ENCODE results near the gene CHSY1. TPM values are rescaled to one million over a fixed set of nuclear protein-coding genes. Genes with fewer than 3 reads are reported as not detected.

The CHSY1 gene
- polyA plus RNA-seq, 3 donors: 2.7 to 19.0 (median 3.0) TPM

- DNase-seq: no peak
- Histone ChIP-seq H4K20me1 (ENCODE audit: insufficient read depth, low read length) (peaks cover 5% of the 10 kb centered on the region), H3K9me3 (replicated peaks in 1 of 2; ENCODE audit: control insufficient read depth in 1 of 2, insufficient read depth in 1 of 2, low read length in 2 of 2) (no peaks in the 10 kb centered on the region), H3K27me3 (ENCODE audit: control insufficient read depth in 2 of 2, insufficient read depth in 2 of 2, low read length in 2 of 2) (no peaks in the 10 kb centered on the region), H3K79me2 (ENCODE audit: insufficient read depth, low read length) (peaks cover 22% of the 10 kb centered on the region), H3K27ac (ENCODE audit: low read depth in 1 of 2, low read length in 2 of 2) (no peak overlapping the region), H3K9ac (ENCODE audit: insufficient read depth, low read length, poor library complexity, severe bottlenecking) (no peak overlapping the region), H3K4me3 (replicated peaks in 1 of 3; ENCODE audit: low read depth in 2 of 3, low read length in 3 of 3) (no peak overlapping the region), H3K36me3 (replicated peaks in 1 of 2; ENCODE audit: control insufficient read depth in 1 of 2, insufficient read depth in 2 of 2, low read length in 2 of 2) (peaks cover 56 to 65% of the 10 kb centered on the region in 2 donors), H2AFZ (ENCODE audit: insufficient read depth, low read depth, low read length, poor library complexity, severe bottlenecking) (no peak overlapping the region), H3K4me2 (replicated peaks; ENCODE audit: extremely low read depth, low read length, poor library complexity, severe bottlenecking) (no peak overlapping the region), H3K4me1 (ENCODE audit: control insufficient read depth in 1 of 2, insufficient read depth in 2 of 2, low read length in 2 of 2) (peaks cover 17 to 20% of the 10 kb centered on the region in 2 donors)
- intact Hi-C loops (cut with micrococcal nuclease): loop anchor here (5.0 to 10.0 kb wide), 3 partner anchors 377 to 1540 kb away; partner anchors contain the start of genes ASB7 (in 1 of the 2), LINS1 (in 1 of the 2), LYSMD4 (in 1 of the 2) and TM2D3 (in 1 of the 2)
- 100% methylated on average over 1 of the region's 5 CpGs for WGBS (ENCODE audit: insufficient coverage)
- Mint-ChIP-seq H3K27me3 (ENCODE audit: low read depth in 3 of 3) (peaks cover 0 to 5% (median 0%) of the 10 kb centered on the region in 3 donors), H3K36me3 (peaks cover 56 to 68% of the 10 kb centered on the region in 2 donors), H3K4me3 (no peak overlapping the region), H3K4me1 (peaks cover 20% of the 10 kb centered on the region), H3K9me3 (peaks cover 0 to 2% (median 0%) of the 10 kb centered on the region in 7 donors), H3K27ac (no peak overlapping the region)
- no peak for TF ChIP-seq CTCF (IDR thresholded peaks at IDR 0.05)
These were observed 23.2 kb upstream of the CHSY1 start for GRCh38 chr15:101275018-101275417.

GRCh38 chr15:101273534-101273933, 21.7 kb upstream of the CHSY1 start:
- no peak overlapping the region for H3K4me3 Mint-ChIP-seq
- H3K27me3 Mint-ChIP-seq (ENCODE audit: low read depth in 3 of 3): peaks cover 0 to 5% (median 0%) of the 10 kb centered on the region in 3 donors
- no peak for DNase-seq
- peaks cover 17 to 20% of the 10 kb centered on the region in 2 donors for H3K4me1 ChIP-seq (ENCODE audit: control insufficient read depth in 1 of 2, insufficient read depth in 2 of 2, low read length in 2 of 2)
- no peak overlapping the region for H3K4me2 ChIP-seq (replicated peaks; ENCODE audit: extremely low read depth, low read length, poor library complexity, severe bottlenecking)
- H3K9me3 Mint-ChIP-seq: peaks cover 0 to 2% (median 0%) of the 10 kb centered on the region in 7 donors
- H3K4me1 Mint-ChIP-seq: peaks cover 20% of the 10 kb centered on the region
- H3K9ac ChIP-seq (ENCODE audit: insufficient read depth, low read length, poor library complexity, severe bottlenecking): no peak overlapping the region
- intact Hi-C loops (cut with micrococcal nuclease): loop anchor here (10.0 kb wide), 2 partner anchors 669 to 1539 kb away; partner anchors contain the start of genes ASB7 (in 1 of the 2), LINS1 (in 1 of the 2) and LYSMD4 (in 1 of the 2)
- H3K27me3 ChIP-seq (ENCODE audit: control insufficient read depth in 2 of 2, insufficient read depth in 2 of 2, low read length in 2 of 2): no peaks in the 10 kb centered on the region
- no peak overlapping the region for H3K27ac Mint-ChIP-seq
- WGBS (ENCODE audit: insufficient coverage): 100% methylated on average over 4 of the region's 5 CpGs
- H3K27ac ChIP-seq (ENCODE audit: low read depth in 1 of 2, low read length in 2 of 2): no peak overlapping the region
- H3K79me2 ChIP-seq (ENCODE audit: insufficient read depth, low read length): peaks cover 22% of the 10 kb centered on the region
- no peak for TF ChIP-seq CTCF (IDR thresholded peaks at IDR 0.05)
- peaks cover 68 to 69% of the 10 kb centered on the region in 2 donors for H3K36me3 Mint-ChIP-seq
- peaks cover 9% of the 10 kb centered on the region for H4K20me1 ChIP-seq (ENCODE audit: insufficient read depth, low read length)
- H3K9me3 ChIP-seq (replicated peaks in 1 of 2; ENCODE audit: control insufficient read depth in 1 of 2, insufficient read depth in 1 of 2, low read length in 2 of 2): no peaks in the 10 kb centered on the region
- H3K4me3 ChIP-seq (replicated peaks in 1 of 3; ENCODE audit: low read depth in 2 of 3, low read length in 3 of 3): no peak overlapping the region
- H2AFZ ChIP-seq (ENCODE audit: insufficient read depth, low read depth, low read length, poor library complexity, severe bottlenecking): no peak overlapping the region
- H3K36me3 ChIP-seq (replicated peaks in 1 of 2; ENCODE audit: control insufficient read depth in 1 of 2, insufficient read depth in 2 of 2, low read length in 2 of 2): peaks cover 53 to 74% of the 10 kb centered on the region in 2 donors

Data from CD14-positive monocyte (primary cell).